Measurements from ENCODE around the gene MADD.
A peak's percentile ranks its signal among the peaks of the same experiment; 100 is the strongest.

The MADD gene

DNA sequence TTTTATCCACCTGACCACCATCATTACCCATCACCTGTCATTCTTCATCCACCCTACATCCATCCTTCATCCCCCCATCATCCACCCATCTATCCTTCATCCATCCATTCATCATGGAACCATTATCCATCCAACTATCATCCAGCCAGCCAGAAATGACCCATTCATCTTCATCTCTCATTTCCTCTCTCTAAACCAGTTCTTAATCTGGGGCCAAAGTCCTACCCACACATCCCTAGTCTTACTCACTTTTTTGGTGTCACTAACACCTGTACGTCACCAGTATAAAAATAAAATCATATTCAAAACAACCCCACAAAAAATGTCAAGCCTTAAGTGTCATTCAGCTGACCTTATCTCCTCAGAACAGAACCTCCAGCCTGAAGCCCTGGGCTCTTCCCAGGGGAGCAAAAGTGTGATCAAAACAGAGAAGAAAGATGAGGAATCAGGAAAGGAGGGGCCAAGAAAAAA, 96.1 kb downstream of the MADD start:
- H3K27ac ChIP-seq, result no peak overlapping the region

GRCh38 chr11:47369676-47370075, 99.7 kb downstream of the MADD start:
- TF ChIP-seq, protein P1, sequence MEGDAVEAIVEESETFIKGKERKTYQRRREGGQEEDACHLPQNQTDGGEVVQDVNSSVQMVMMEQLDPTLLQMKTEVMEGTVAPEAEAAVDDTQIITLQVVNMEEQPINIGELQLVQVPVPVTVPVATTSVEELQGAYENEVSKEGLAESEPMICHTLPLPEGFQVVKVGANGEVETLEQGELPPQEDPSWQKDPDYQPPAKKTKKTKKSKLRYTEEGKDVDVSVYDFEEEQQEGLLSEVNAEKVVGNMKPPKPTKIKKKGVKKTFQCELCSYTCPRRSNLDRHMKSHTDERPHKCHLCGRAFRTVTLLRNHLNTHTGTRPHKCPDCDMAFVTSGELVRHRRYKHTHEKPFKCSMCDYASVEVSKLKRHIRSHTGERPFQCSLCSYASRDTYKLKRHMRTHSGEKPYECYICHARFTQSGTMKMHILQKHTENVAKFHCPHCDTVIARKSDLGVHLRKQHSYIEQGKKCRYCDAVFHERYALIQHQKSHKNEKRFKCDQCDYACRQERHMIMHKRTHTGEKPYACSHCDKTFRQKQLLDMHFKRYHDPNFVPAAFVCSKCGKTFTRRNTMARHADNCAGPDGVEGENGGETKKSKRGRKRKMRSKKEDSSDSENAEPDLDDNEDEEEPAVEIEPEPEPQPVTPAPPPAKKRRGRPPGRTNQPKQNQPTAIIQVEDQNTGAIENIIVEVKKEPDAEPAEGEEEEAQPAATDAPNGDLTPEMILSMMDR (conservative IDR thresholded peaks at IDR 0.05), result no peak

More for the DNA sequence above, 96.1 kb downstream of the MADD start:
- TF ChIP-seq, protein P1 (conservative IDR thresholded peaks at IDR 0.05), result no peak

GRCh38 chr11:47372422-47372821, 102.5 kb downstream of the MADD start:
- TF ChIP-seq, protein P1 (conservative IDR thresholded peaks at IDR 0.05), result no peak
- no peak overlapping the region for H3K27ac ChIP-seq

More at GRCh38 chr11:47369676-47370075, 99.7 kb downstream of the MADD start:
- no peak overlapping the region for H3K27ac ChIP-seq

DNA sequence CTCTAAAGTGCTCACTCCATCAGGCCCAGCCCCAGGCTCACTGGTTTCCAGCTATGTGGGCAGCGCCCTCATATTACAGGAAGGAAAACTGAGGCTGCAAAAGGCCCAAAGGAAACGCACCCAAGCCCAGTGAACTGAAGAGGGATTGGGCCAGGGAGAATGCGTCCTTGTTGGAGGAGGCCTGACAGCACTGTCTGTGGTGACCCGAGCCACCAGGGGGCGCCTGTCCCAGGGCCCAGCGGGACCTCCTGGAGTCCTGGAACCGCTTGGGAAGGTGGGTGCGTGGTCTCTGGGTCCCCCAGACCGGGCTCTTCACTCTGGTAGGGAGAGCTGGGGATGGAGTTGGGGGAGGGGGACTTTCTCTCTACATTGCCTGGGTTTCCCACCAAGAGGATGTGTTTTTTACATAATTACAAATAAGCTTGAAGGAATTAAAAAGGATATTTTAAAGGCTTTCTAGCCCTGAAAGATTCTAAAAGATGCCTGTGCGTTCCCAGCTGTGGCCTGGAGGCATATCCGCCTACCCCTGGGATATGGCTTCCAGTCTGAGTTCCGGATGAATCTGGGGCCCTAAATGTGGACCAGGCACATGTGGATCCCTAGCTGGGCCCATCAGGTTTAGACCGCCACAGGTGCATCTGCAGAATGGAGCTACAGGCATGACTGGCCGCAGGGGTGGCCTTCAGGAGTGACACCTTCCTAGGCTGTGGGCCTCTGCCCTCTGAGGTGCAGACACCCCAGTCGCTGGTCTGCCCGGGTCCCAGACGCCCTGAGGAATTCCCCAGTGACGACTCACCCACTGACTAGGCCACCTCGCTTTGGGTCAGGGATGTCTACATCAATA, 104.2 kb downstream of the MADD start:
- TF ChIP-seq, protein P1 (conservative IDR thresholded peaks at IDR 0.05), result peak; percentile 85
- H3K27ac ChIP-seq, result no peak overlapping the region

- H3K27ac ChIP-seq, result no peak overlapping the region
Measured at GRCh38 chr11:47374720-47375019, 104.7 kb downstream of the MADD start.

GRCh38 chr11:47375020-47375419, 105.1 kb downstream of the MADD start:
- H3K27ac ChIP-seq, result no peak overlapping the region
- TF ChIP-seq, protein P1 (conservative IDR thresholded peaks at IDR 0.05), result no peak

More at GRCh38 chr11:47374720-47375019, 104.7 kb downstream of the MADD start:
- TF ChIP-seq, protein P1 (conservative IDR thresholded peaks at IDR 0.05), result no peak

GRCh38 chr11:47375546-47376085, 105.7 kb downstream of the MADD start:
- TF ChIP-seq, protein P1 (conservative IDR thresholded peaks at IDR 0.05), result no peak
- no peak overlapping the region for H3K27ac ChIP-seq

All from VCaP (cell line).